ENCODE measurements around the gene PTPN23.

Gene PTPN23

DNA sequence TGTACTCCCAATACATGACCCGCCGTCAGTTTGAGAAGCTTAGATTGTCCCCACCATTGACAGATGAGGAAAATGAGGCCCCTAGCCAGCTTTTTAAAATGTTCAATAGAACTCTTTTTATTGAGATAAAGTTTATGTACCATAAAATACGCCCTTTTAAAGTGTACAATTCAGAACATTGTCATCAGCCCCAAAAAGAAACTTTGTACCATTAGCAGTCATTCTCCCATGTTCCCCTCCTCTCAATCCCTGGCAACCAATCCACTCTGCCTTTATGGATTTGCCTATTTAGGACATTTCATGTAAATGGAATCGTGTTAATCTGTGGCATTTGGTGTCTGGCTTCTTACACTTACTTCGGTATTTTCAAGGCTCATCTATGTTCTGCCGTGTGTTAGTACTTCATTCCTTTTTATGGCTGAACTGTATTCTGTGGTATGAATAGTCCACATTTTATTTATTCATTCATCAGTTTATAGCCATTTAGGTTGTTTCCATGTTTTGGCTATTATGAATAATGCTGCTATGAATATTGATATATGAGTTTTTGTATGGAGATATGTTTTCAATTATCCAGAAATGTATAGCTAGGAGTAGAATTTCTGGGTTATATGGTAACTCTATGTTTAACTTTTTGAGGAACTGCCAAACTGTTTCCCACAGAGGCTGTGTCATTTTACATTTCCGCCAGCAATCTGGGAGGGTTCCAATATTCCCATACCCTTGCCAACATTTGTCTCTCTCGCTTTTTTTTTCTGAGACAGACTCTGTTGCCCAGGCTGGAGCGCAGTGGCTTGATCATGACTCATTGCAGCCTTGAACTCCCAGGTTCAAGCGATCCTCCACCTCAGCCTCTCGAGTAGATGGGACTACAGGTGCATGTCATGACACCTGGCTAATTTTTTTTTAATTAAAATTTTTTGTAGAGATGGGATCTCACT, 15.3 kb upstream of the PTPN23 start:
- peak; percentile 82 for ATAC-seq
- TF ChIP-seq ESRRG (CRISPR knock-in tag; IDR thresholded peaks at IDR 0.05) (no peak), TCF4 (CRISPR knock-in tag; IDR thresholded peaks at IDR 0.05; ENCODE audit: borderline replicate concordance) (no peak), ZNF8 (CRISPR knock-in tag; IDR thresholded peaks at IDR 0.05) (peak; percentile 67; the same call in 1 of the 2 replicates), ARNTL (CRISPR knock-in tag; IDR thresholded peaks at IDR 0.05; ENCODE audit: borderline replicate concordance, low read depth) (no peak), PPARA (CRISPR knock-in tag; IDR thresholded peaks at IDR 0.05; ENCODE audit: borderline replicate concordance) (no peak)
- TF ChIP-seq, protein P1, sequence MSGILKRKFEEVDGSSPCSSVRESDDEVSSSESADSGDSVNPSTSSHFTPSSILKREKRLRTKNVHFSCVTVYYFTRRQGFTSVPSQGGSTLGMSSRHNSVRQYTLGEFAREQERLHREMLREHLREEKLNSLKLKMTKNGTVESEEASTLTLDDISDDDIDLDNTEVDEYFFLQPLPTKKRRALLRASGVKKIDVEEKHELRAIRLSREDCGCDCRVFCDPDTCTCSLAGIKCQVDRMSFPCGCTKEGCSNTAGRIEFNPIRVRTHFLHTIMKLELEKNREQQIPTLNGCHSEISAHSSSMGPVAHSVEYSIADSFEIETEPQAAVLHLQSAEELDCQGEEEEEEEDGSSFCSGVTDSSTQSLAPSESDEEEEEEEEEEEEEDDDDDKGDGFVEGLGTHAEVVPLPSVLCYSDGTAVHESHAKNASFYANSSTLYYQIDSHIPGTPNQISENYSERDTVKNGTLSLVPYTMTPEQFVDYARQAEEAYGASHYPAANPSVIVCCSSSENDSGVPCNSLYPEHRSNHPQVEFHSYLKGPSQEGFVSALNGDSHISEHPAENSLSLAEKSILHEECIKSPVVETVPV (CRISPR knock-in tag; IDR thresholded peaks at IDR 0.05), result no peak

DNA sequence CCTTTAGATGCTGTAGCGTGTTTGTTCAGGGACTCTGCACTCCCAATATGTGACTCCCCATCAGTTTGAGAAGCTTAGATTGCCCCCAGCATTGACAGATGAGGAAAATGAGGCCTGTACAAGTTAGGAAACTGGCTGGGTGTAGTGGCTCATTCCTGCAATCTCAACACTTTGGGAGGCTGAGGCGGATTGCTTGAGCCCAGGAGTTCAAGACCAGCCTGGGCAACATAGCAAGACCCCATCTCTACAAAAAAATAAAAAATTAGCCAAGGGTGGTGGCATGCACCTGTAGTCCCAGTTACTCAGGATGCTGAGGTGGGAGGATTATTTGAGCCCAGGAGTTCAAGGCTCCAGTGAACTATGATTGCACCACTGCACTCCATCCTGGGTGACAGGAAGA, 14.0 kb upstream of the PTPN23 start:
- no peak for TF ChIP-seq PPARA (CRISPR knock-in tag; IDR thresholded peaks at IDR 0.05; ENCODE audit: borderline replicate concordance)
- TF ChIP-seq ZFP30 (CRISPR knock-in tag; IDR thresholded peaks at IDR 0.05), result no peak
- TF ChIP-seq ESRRG (CRISPR knock-in tag; IDR thresholded peaks at IDR 0.05), result no peak
- TF ChIP-seq ARNTL (CRISPR knock-in tag; IDR thresholded peaks at IDR 0.05; ENCODE audit: borderline replicate concordance, low read depth), result no peak
- TF ChIP-seq, protein P1 (CRISPR knock-in tag; IDR thresholded peaks at IDR 0.05), result no peak
- no peak for TF ChIP-seq POU6F1 (CRISPR knock-in tag; IDR thresholded peaks at IDR 0.05; ENCODE audit: borderline replicate concordance, low read depth)
- TF ChIP-seq TOX (CRISPR knock-in tag; IDR thresholded peaks at IDR 0.05; ENCODE audit: borderline replicate concordance), result no peak
- no peak for TF ChIP-seq ZNF8 (CRISPR knock-in tag; IDR thresholded peaks at IDR 0.05)
- TF ChIP-seq, protein P2, sequence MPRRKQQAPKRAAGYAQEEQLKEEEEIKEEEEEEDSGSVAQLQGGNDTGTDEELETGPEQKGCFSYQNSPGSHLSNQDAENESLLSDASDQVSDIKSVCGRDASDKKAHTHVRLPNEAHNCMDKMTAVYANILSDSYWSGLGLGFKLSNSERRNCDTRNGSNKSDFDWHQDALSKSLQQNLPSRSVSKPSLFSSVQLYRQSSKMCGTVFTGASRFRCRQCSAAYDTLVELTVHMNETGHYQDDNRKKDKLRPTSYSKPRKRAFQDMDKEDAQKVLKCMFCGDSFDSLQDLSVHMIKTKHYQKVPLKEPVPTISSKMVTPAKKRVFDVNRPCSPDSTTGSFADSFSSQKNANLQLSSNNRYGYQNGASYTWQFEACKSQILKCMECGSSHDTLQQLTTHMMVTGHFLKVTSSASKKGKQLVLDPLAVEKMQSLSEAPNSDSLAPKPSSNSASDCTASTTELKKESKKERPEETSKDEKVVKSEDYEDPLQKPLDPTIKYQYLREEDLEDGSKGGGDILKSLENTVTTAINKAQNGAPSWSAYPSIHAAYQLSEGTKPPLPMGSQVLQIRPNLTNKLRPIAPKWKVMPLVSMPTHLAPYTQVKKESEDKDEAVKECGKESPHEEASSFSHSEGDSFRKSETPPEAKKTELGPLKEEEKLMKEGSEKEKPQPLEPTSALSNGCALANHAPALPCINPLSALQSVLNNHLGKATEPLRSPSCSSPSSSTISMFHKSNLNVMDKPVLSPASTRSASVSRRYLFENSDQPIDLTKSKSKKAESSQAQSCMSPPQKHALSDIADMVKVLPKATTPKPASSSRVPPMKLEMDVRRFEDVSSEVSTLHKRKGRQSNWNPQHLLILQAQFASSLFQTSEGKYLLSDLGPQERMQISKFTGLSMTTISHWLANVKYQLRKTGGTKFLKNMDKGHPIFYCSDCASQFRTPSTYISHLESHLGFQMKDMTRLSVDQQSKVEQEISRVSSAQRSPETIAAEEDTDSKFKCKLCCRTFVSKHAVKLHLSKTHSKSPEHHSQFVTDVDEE (CRISPR knock-in tag; IDR thresholded peaks at IDR 0.05), result no peak
- no peak for TF ChIP-seq PATZ1 (CRISPR knock-in tag; IDR thresholded peaks at IDR 0.05; ENCODE audit: borderline replicate concordance)
- no peak for TF ChIP-seq RARB (CRISPR knock-in tag; IDR thresholded peaks at IDR 0.05)
- TF ChIP-seq ISL1 (CRISPR knock-in tag; IDR thresholded peaks at IDR 0.05), result no peak
- TF ChIP-seq GLIS3 (CRISPR knock-in tag; IDR thresholded peaks at IDR 0.05), result no peak
- no peak for TF ChIP-seq ZNF565 (CRISPR knock-in tag; conservative IDR thresholded peaks at IDR 0.05; ENCODE audit: low read depth)
- TF ChIP-seq ZC3H10 (CRISPR knock-in tag; IDR thresholded peaks at IDR 0.05), result no peak
- no peak for TF ChIP-seq CREB5 (CRISPR knock-in tag; IDR thresholded peaks at IDR 0.05; ENCODE audit: low read depth)

More for the DNA sequence above, 14.0 kb upstream of the PTPN23 start:
- ATAC-seq, result no peak
